HepG2 (cell line): ENCODE results near the gene NAA16. TPM values are rescaled to one million over a fixed set of nuclear protein-coding genes. Genes with fewer than 3 reads are reported as not detected.

Experiments used
- ATAC-seq: fragments of 200-7000 bp; cut with Tn5 transposase; 3 replicates; pipeline ENCODE4 v1.9.1; 2020; ENCODE audit warnings: mild to moderate bottlenecking, moderate library complexity
- BruUV-seq: library from RNA; stranded (reverse); fragments of 400-500 nt; replicated peaks from 2 replicates; lab custom pipeline; 2021; lab: Mats Ljungman, UMichigan
- CTCF ChIA-PET: fragments of 300-600 bp; formaldehyde crosslinking; extraction: SDS; loops from one replicate; lab custom pipeline; 2021; ENCODE audit warnings: low total read pairs, inconsistent platforms, low intra/inter-chr PET ratio; lab: Yijun Ruan, JAX
- POLR2A ChIA-PET: fragments of 350-600 bp; sonication (Branson Sonifier 250); formaldehyde crosslinking; loops from one replicate; lab custom pipeline; 2020; ENCODE audit warnings: antibody characterized with exemption, inconsistent platforms; lab: Yijun Ruan, JAX
- DNase-seq: peaks from one replicate; pipeline ENCODE4 v3.0.0-alpha.2; 2015; ENCODE audit warnings: low spot score
- FAIRE-seq: peaks from 3 replicates; lab custom pipeline; 2011; peaks lifted over from hg19 to GRCh38; lab: Jason Lieb, UNC
- H2AFZ ChIP-seq: one replicate; pipeline ENCODE4 v1.6.1; 2011; ENCODE audit warnings: low read length, inconsistent platforms
- H3K27ac ChIP-seq: fragments of 300-600 bp; 3 replicates; pipeline ENCODE4 v1.8.0; 2011; ENCODE audit warnings: mixed run types, mild to moderate bottlenecking, mixed read lengths, low read length, inconsistent platforms; ENCODE audit not compliant: insufficient read depth; ENCODE audit errors: extremely low read length
- H3K27me3 ChIP-seq, 2 experiments: fragments of 200-600 bp in 1 of 2; 2 replicates in 1 of 2; 3 replicates in 1 of 2; pipeline versions ENCODE4 v1.6.0 to v1.8.0; 2011; ENCODE audit warnings: low read length in 2 of 2, mild to moderate bottlenecking in 2 of 2, moderate library complexity in 2 of 2, inconsistent platforms in 1 of 2; ENCODE audit not compliant: insufficient read depth in 2 of 2, control insufficient read depth in 1 of 2
- H3K36me3 ChIP-seq, 2 experiments: fragments of 200-600 bp in 1 of 2; replicated peaks in 1 of 2; 2 replicates in 1 of 2; 3 replicates in 1 of 2; pipeline versions ENCODE4 v1.5.1 to v1.8.0; 2011; ENCODE audit warnings: low read length in 2 of 2, inconsistent platforms in 1 of 2; ENCODE audit not compliant: insufficient read depth in 2 of 2, control insufficient read depth in 1 of 2
- H3K4me1 ChIP-seq: 2 replicates; pipeline ENCODE4 v1.5.1; 2012; ENCODE audit warnings: low read length, inconsistent platforms; ENCODE audit not compliant: insufficient read depth
- H3K4me2 ChIP-seq: 2 replicates; pipeline ENCODE4 v1.6.0; 2011; ENCODE audit warnings: low read depth, low read length, inconsistent platforms
- H3K4me3 ChIP-seq, 3 experiments: fragments of 200-600 bp in 1 of 3; sonication (generic), shearing (Covaris generic) in 1 of 3; replicated peaks in 1 of 3; 2 replicates each; pipeline ENCODE4 v1.5.1; 2011 to 2016; ENCODE audit warnings: low read length in 3 of 3, inconsistent platforms in 2 of 3, low read depth in 2 of 3, mild to moderate bottlenecking in 2 of 3, control low read depth in 1 of 3, mixed read lengths in 1 of 3; ENCODE audit not compliant: insufficient read depth in 1 of 3
- H3K79me2 ChIP-seq: one replicate; pipeline ENCODE4 v1.6.1; 2011; ENCODE audit warnings: low read length, inconsistent platforms; ENCODE audit not compliant: insufficient read depth
- H3K9ac ChIP-seq: 2 replicates; pipeline ENCODE4 v1.6.0; 2011; ENCODE audit warnings: mild to moderate bottlenecking, low read depth, low read length, inconsistent platforms; ENCODE audit not compliant: insufficient read depth
- H3K9me3 ChIP-seq: 2 replicates; pipeline ENCODE4 v1.5.1; 2012; ENCODE audit warnings: mild to moderate bottlenecking, low read length
- H4K20me1 ChIP-seq: 2 replicates; pipeline ENCODE4 v1.6.0; 2011; ENCODE audit warnings: inconsistent platforms, mild to moderate bottlenecking, low read length, moderate library complexity; ENCODE audit not compliant: insufficient read depth
- PRMT3 ChIP-seq: sonication (generic); formaldehyde crosslinking; IDR thresholded peaks from 2 replicates; pipeline ENCODE4 v1.8.1; 2022; ENCODE audit warnings: low read depth, mild to moderate bottlenecking, moderate library complexity, missing genetic modification reagents, borderline replicate concordance
- RBAK ChIP-seq: sonication (generic); formaldehyde crosslinking; IDR thresholded peaks from 2 replicates; pipeline ENCODE4 v1.5.1; 2020; ENCODE audit warnings: mild to moderate bottlenecking, missing genetic modification reagents
- XRCC5 ChIP-seq: fragments of 200-400 bp; formaldehyde crosslinking; optimal IDR thresholded peaks from 2 replicates; pipeline ENCODE3; 2017; ENCODE audit warnings: mild to moderate bottlenecking, low read length
- ZBTB7A ChIP-seq: sonication (generic); formaldehyde crosslinking; IDR thresholded peaks from 2 replicates; pipeline ENCODE4 v1.8.0; 2022; ENCODE audit warnings: mild to moderate bottlenecking, missing genetic modification reagents
- ZNF335 ChIP-seq: sonication (generic); formaldehyde crosslinking; IDR thresholded peaks from 2 replicates; pipeline ENCODE4 v1.4.0; 2020; ENCODE audit warnings: missing genetic modification reagents
- WGBS: methylation state at CpG from one replicate; pipeline ENCODE4 v1.1.6; 2017; ENCODE audit warnings: low lambda C conversion rate; 5-methylcytosine and 5-hydroxymethylcytosine counted together
- in situ Hi-C: cut with HindIII; loops from 2 replicates; pipeline ENCODE4 v1.10.0; 2017; ENCODE audit warnings: low pct_unique_long_range_greater_than_20kb; ENCODE audit not compliant: extremely low pct_ligation_motif_present
- intact Hi-C: fragments of 100-400 bp; cut with micrococcal nuclease; formaldehyde crosslinking; loops from one replicate; pipeline ENCODE4 v1.10.0; 2022; ENCODE audit not compliant: unreplicated experiment
- polyA plus RNA-seq, 8 experiments: library from polyadenylated mRNA; depleted of rRNA in 3 of 8; stranded (reverse) in 7 of 8; unstranded in 1 of 8; fragments of >200 nt; fragmentation: Illumina TruSeq in 4 of 8; extraction: Trizol in 4 of 8; gene quantifications; 2 replicates each; pipeline versions ENCODE4 v1.2.1 to v1.2.3, GENCODE V29; 2011 to 2016; ENCODE audit warnings: low read depth in 4 of 8, missing spikeins in 1 of 8, mixed read lengths in 1 of 8; ENCODE audit not compliant: insufficient read depth in 1 of 8
- total RNA-seq, 5 experiments: library from RNA; depleted of rRNA; stranded (reverse); fragments of >200 nt; fragmentation: Illumina TruSeq; extraction: Trizol; gene quantifications; 2 replicates each; pipeline ENCODE4 v1.2.3, GENCODE V29; 2016; ENCODE audit warnings: low read depth in 1 of 5
- TF ChIP-seq, protein P1 (sequence below): sonication (generic); formaldehyde crosslinking; IDR thresholded peaks from one replicate; pipeline ENCODE4 v1.5.1; 2020; ENCODE audit warnings: mild to moderate bottlenecking, missing genetic modification reagents; ENCODE audit errors: not compliant biosample characterization
- TF ChIP-seq, protein P2 (sequence below): sonication (generic); formaldehyde crosslinking; IDR thresholded peaks from 2 replicates; pipeline ENCODE4 v1.4.0; 2020; ENCODE audit warnings: missing genetic modification reagents
- TF ChIP-seq, protein P3 (sequence below): sonication (generic); formaldehyde crosslinking; IDR thresholded peaks from 2 replicates; pipeline ENCODE4 v1.4.0; 2020; ENCODE audit warnings: missing genetic modification reagents

NAA16 gene
- total and polyA plus RNA-seq, 2 of the 13 experiments (the other 11 are each of a cell fraction or from before 2014, with no cell fraction given), result 9.2 to 15.1 TPM

DNA sequence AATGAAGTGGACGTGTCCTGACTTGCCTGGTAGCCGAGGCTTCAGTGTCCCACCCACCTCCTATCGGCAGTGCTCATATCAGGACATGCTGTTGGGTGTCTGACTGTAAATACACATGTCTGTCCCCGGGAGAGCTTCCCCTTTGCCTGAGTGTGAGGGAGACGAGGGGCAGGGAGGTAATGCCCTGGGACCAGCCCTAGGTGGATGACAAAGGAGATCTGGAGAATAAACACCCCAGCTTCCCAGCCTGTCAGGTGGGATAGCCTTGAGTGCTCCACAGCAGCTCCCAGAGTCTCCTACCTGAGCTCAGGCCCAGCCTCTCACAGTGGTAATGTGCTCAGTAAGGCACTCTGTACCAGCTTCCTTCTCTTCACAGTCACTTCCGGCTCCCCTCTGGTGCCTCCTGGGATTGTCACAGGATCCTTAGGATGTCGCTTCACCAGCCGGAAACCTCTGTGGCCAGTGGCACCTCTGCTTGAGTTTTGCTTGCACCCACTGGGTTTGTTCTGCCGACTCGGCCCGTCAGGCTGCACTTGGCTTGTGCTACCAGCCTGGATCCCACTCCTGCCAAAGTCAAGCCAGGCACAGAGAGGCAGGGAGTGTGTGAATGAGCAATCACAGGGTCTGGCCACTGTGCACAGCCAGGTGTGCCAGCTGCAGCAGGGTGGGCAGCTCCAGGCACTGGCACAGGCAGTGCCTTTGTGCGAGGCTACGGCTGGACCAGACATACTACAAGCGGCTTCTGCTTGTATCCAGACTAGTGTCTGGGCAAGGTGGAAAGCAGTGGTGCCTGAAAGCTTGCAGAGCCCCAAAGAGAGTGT is 91.8 kb downstream of the NAA16 start (continued):
- TF ChIP-seq, protein P1, sequence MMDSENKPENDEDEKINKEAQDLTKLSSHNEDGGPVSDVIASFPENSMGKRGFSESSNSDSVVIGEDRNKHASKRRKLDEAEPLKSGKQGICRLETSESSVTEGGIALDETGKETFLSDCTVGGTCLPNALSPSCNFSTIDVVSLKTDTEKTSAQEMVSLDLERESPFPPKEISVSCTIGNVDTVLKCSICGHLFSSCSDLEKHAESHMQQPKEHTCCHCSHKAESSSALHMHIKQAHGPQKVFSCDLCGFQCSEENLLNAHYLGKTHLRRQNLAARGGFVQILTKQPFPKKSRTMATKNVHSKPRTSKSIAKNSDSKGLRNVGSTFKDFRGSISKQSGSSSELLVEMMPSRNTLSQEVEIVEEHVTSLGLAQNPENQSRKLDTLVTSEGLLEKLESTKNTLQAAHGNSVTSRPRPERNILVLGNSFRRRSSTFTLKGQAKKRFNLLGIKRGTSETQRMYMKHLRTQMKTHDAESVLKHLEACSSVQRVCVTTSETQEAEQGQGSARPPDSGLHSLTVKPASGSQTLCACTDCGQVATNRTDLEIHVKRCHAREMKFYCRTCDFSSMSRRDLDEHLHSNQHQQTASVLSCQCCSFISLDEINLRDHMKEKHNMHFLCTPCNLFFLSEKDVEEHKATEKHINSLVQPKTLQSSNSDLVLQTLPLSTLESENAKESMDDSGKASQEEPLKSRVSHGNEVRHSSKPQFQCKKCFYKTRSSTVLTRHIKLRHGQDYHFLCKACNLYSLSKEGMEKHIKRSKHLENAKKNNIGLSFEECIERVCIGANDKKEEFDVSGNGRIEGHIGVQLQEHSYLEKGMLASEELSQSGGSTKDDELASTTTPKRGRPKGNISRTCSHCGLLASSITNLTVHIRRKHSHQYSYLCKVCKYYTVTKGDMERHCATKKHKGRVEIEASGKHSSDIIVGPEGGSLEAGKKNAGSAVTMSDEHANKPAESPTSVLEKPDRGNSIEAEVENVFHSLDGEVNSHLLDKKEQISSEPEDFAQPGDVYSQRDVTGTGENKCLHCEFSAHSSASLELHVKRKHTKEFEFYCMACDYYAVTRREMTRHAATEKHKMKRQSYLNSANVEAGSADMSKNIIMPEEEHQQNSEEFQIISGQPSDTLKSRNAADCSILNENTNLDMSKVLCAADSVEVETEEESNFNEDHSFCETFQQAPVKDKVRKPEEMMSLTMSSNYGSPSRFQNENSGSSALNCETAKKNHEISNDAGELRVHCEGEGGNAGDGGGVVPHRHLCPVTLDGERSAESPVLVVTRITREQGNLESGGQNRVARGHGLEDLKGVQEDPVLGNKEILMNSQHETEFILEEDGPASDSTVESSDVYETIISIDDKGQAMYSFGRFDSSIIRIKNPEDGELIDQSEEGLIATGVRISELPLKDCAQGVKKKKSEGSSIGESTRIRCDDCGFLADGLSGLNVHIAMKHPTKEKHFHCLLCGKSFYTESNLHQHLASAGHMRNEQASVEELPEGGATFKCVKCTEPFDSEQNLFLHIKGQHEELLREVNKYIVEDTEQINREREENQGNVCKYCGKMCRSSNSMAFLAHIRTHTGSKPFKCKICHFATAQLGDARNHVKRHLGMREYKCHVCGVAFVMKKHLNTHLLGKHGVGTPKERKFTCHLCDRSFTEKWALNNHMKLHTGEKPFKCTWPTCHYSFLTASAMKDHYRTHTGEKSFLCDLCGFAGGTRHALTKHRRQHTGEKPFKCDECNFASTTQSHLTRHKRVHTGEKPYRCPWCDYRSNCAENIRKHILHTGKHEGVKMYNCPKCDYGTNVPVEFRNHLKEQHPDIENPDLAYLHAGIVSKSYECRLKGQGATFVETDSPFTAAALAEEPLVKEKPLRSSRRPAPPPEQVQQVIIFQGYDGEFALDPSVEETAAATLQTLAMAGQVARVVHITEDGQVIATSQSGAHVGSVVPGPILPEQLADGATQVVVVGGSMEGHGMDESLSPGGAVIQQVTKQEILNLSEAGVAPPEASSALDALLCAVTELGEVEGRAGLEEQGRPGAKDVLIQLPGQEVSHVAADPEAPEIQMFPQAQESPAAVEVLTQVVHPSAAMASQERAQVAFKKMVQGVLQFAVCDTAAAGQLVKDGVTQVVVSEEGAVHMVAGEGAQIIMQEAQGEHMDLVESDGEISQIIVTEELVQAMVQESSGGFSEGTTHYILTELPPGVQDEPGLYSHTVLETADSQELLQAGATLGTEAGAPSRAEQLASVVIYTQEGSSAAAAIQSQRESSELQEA (CRISPR knock-in tag), result no peak
- TF ChIP-seq, all 625 proteins: peak for 20

DNA sequence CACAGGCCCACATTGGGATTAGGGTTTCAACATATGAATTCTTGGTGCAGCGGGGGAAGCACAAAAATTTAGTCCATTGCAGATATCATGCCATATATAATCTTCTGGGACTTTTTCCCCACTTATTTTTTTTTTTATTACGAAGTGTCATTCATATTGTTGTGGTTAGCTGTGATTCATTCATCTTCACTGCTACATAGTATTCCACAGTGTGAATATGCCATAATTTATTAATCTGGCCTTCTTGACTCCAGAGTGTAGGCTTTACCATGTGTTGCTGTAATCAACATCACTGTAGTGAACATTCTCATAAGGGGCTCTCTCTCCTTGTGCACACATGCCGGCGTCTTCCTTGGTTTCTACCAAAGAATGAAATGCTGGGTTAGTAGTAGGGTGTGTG is 92.9 kb downstream of the NAA16 start:
- H3K27ac ChIP-seq, result no peak overlapping the region
- H3K9me3 ChIP-seq, result no peaks in the 10 kb centered on the region
- in situ Hi-C loops, result loop anchor here (25.0 kb wide), 1 partner anchor 708 kb away; no protein-coding TSS in a partner anchor
- ChIA-PET CTCF (no interaction called here), POLR2A (no interaction called here)
- WGBS, result 64% methylated on average over 4 of the region's 4 CpGs
- ATAC-seq (no peak), DNase-seq (no peak), FAIRE-seq (no peak)
- H3K4me2 ChIP-seq, result no peak overlapping the region
- no peaks in the 10 kb centered on the region for H4K20me1 ChIP-seq
- H3K36me3 ChIP-seq, result no peaks in the 10 kb centered on the region
- H2AFZ ChIP-seq, result no peak overlapping the region
- H3K4me3 ChIP-seq, result no peak overlapping the region
- intact Hi-C loops, result no loop called here
- H3K79me2 ChIP-seq, result no peaks in the 10 kb centered on the region
- BruUV-seq, result no TSS peak
- no peak overlapping the region for H3K9ac ChIP-seq
- no peaks in the 10 kb centered on the region for H3K27me3 ChIP-seq
- peaks cover 19% of the 10 kb centered on the region; the same call in 1 of the 2 replicates for H3K4me1 ChIP-seq
- TF ChIP-seq XRCC5 (no peak), PRMT3 (CRISPR knock-in tag) (no peak), RBAK (CRISPR knock-in tag) (no peak), ZNF335 (CRISPR knock-in tag) (no peak), ZBTB7A (CRISPR knock-in tag) (no peak)
- TF ChIP-seq, protein P2, sequence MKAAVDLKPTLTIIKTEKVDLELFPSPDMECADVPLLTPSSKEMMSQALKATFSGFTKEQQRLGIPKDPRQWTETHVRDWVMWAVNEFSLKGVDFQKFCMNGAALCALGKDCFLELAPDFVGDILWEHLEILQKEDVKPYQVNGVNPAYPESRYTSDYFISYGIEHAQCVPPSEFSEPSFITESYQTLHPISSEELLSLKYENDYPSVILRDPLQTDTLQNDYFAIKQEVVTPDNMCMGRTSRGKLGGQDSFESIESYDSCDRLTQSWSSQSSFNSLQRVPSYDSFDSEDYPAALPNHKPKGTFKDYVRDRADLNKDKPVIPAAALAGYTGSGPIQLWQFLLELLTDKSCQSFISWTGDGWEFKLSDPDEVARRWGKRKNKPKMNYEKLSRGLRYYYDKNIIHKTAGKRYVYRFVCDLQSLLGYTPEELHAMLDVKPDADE, result no peak
- TF ChIP-seq, protein P3, sequence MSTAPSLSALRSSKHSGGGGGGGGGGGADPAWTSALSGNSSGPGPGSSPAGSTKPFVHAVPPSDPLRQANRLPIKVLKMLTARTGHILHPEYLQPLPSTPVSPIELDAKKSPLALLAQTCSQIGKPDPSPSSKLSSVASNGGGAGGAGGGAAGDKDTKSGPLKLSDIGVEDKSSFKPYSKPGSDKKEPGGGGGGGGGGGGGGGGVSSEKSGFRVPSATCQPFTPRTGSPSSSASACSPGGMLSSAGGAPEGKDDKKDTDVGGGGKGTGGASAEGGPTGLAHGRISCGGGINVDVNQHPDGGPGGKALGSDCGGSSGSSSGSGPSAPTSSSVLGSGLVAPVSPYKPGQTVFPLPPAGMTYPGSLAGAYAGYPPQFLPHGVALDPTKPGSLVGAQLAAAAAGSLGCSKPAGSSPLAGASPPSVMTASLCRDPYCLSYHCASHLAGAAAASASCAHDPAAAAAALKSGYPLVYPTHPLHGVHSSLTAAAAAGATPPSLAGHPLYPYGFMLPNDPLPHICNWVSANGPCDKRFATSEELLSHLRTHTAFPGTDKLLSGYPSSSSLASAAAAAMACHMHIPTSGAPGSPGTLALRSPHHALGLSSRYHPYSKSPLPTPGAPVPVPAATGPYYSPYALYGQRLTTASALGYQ (CRISPR knock-in tag), result no peak
